Loucy (cell line): ENCODE data around the gene U2SURP.

Experiments used
- H2AFZ ChIP-seq: fragments of 200-600 bp; sonication (generic); 2 replicates; pipeline ENCODE4 v1.6.0; 2016; ENCODE audit warnings: antibody characterized with exemption, mild to moderate bottlenecking, low read length, moderate library complexity
- H3F3A ChIP-seq: fragments of 200-600 bp; 2 replicates; pipeline ENCODE4 v1.6.0; 2016; ENCODE audit warnings: antibody characterized with exemption, low read depth, mild to moderate bottlenecking
- H3K27me3 ChIP-seq: fragments of 200-600 bp; sonication (generic); 2 replicates; pipeline ENCODE4 v1.6.1; 2014; ENCODE audit warnings: low read length, mild to moderate bottlenecking; ENCODE audit not compliant: insufficient read depth, poor library complexity, severe bottlenecking
- H3K36me3 ChIP-seq: fragments of 200-600 bp; sonication (generic); 2 replicates; pipeline ENCODE4 v1.6.1; 2016; ENCODE audit warnings: low read length; ENCODE audit not compliant: insufficient read depth
- H3K4me1 ChIP-seq: fragments of 200-600 bp; sonication (generic); 2 replicates; pipeline ENCODE4 v1.5.1; 2014; ENCODE audit warnings: low read length, mild to moderate bottlenecking; ENCODE audit not compliant: insufficient read depth, poor library complexity, severe bottlenecking
- H3K4me2 ChIP-seq: fragments of 200-600 bp; sonication (generic); 2 replicates; pipeline ENCODE4 v1.6.0; 2014; ENCODE audit warnings: antibody characterized with exemption, low read length, low read depth, mild to moderate bottlenecking; ENCODE audit not compliant: poor library complexity, severe bottlenecking
- H3K4me3 ChIP-seq: fragments of 200-600 bp; sonication (generic); 2 replicates; pipeline ENCODE4 v1.5.1; 2014; ENCODE audit warnings: low read length, mild to moderate bottlenecking, mixed read lengths; ENCODE audit not compliant: poor library complexity, severe bottlenecking
- H3K79me2 ChIP-seq: fragments of 200-600 bp; sonication (generic); 2 replicates; pipeline ENCODE4 v1.6.1; 2014; ENCODE audit warnings: low read length; ENCODE audit not compliant: insufficient read depth
- H3K9ac ChIP-seq: fragments of 200-600 bp; sonication (generic); 2 replicates; pipeline ENCODE4 v1.6.0; 2014; ENCODE audit warnings: mild to moderate bottlenecking, low read depth, low read length, moderate library complexity; ENCODE audit not compliant: poor library complexity, severe bottlenecking
- H3K9me2 ChIP-seq: fragments of 200-600 bp; sonication (generic); replicated peaks from 2 replicates; pipeline ENCODE4 v1.6.1; 2016; ENCODE audit warnings: low read depth, low read length, mixed read lengths
- H3K9me3 ChIP-seq: fragments of 200-600 bp; sonication (generic); 2 replicates; pipeline ENCODE4 v1.6.1; 2014; ENCODE audit warnings: mild to moderate bottlenecking, antibody characterized with exemption, low read length, low read depth; ENCODE audit not compliant: insufficient read depth
- H4K20me1 ChIP-seq: fragments of 200-600 bp; sonication (generic); 2 replicates; pipeline ENCODE4 v1.6.0; 2014; ENCODE audit warnings: antibody characterized with exemption, low read length, mild to moderate bottlenecking; ENCODE audit not compliant: insufficient read depth, poor library complexity, severe bottlenecking
- CTCF ChIP-seq: fragments of 200-600 bp; sonication (generic); conservative IDR thresholded peaks from 2 replicates; pipeline ENCODE4 v1.5.1; 2014; ENCODE audit warnings: mild to moderate bottlenecking, antibody characterized with exemption, low read length
- EZH2phosphoT487 ChIP-seq: fragments of 200-600 bp; IDR thresholded peaks from 2 replicates; pipeline ENCODE4 v1.6.1; 2018; ENCODE audit warnings: antibody characterized with exemption, mild to moderate bottlenecking, moderate library complexity, borderline replicate concordance

U2SURP gene

GRCh38 chr3:143084856-143085731, 83.7 kb downstream of the U2SURP start:
- H3K4me2 ChIP-seq: no peak overlapping the region

GRCh38 chr3:143088835-143089234, 87.5 kb downstream of the U2SURP start:
- Histone ChIP-seq H4K20me1 (no peaks in the 10 kb centered on the region), H3F3A (no peaks in the 10 kb centered on the region), H3K27me3 (peaks cover 4% of the 10 kb centered on the region), H3K4me2 (no peak overlapping the region), H3K4me1 (no peaks in the 10 kb centered on the region), H2AFZ (no peak overlapping the region), H3K9ac (no peak overlapping the region), H3K9me3 (no peaks in the 10 kb centered on the region), H3K36me3 (no peaks in the 10 kb centered on the region), H3K9me2 (no peaks in the 10 kb centered on the region), H3K79me2 (no peaks in the 10 kb centered on the region), H3K4me3 (no peak overlapping the region)
- TF ChIP-seq EZH2phosphoT487 (no peak), CTCF (no peak)

More at GRCh38 chr3:143084856-143085731, 83.7 kb downstream of the U2SURP start:
- no peaks in the 10 kb centered on the region for H3K9me2 ChIP-seq
- H2AFZ ChIP-seq: no peak overlapping the region
- no peaks in the 10 kb centered on the region for H3K9me3 ChIP-seq
- no peaks in the 10 kb centered on the region for H3K36me3 ChIP-seq
- no peak overlapping the region for H3K9ac ChIP-seq
- H4K20me1 ChIP-seq: no peaks in the 10 kb centered on the region
- H3K4me1 ChIP-seq: no peaks in the 10 kb centered on the region
- no peaks in the 10 kb centered on the region for H3K79me2 ChIP-seq
- H3K4me3 ChIP-seq: no peak overlapping the region
- H3K27me3 ChIP-seq: no peaks in the 10 kb centered on the region
- H3F3A ChIP-seq: no peaks in the 10 kb centered on the region
- no peak for TF ChIP-seq EZH2phosphoT487
- TF ChIP-seq CTCF: no peak

GRCh38 chr3:143089965-143090364, 88.6 kb downstream of the U2SURP start:
- no peaks in the 10 kb centered on the region for H3K79me2 ChIP-seq
- H3K4me3 ChIP-seq: no peak overlapping the region
- peaks cover 4% of the 10 kb centered on the region for H3K27me3 ChIP-seq
- H2AFZ ChIP-seq: no peak overlapping the region
- TF ChIP-seq CTCF: no peak
- no peak for TF ChIP-seq EZH2phosphoT487
- no peaks in the 10 kb centered on the region for H4K20me1 ChIP-seq
- no peaks in the 10 kb centered on the region for H3K36me3 ChIP-seq
- H3K9ac ChIP-seq: no peak overlapping the region
- no peaks in the 10 kb centered on the region for H3F3A ChIP-seq
- H3K9me3 ChIP-seq: no peaks in the 10 kb centered on the region
- H3K4me1 ChIP-seq: no peaks in the 10 kb centered on the region
- no peaks in the 10 kb centered on the region for H3K9me2 ChIP-seq
- H3K4me2 ChIP-seq: no peak overlapping the region
